KOPT-K1 (cell line): ENCODE data around the gene ADK.

Experiments
- H3K27ac ChIP-seq: fragments of 200-600 bp; sonication (generic); 2 replicates; pipeline ENCODE4 v1.5.1; 2016; ENCODE audit warnings: antibody characterized with exemption, mild to moderate bottlenecking, low read depth, low read length; ENCODE audit not compliant: poor library complexity, severe bottlenecking
- H3K36me3 ChIP-seq: fragments of 200-600 bp; sonication (generic); 2 replicates; pipeline ENCODE4 v1.5.1; 2017; ENCODE audit warnings: antibody characterized with exemption, mild to moderate bottlenecking, low read length, moderate library complexity; ENCODE audit not compliant: insufficient read depth
- H3K9me3 ChIP-seq: fragments of 200-600 bp; sonication (generic); 2 replicates; pipeline ENCODE4 v1.5.1; 2017; ENCODE audit warnings: antibody characterized with exemption, low read length, mild to moderate bottlenecking; ENCODE audit not compliant: insufficient read depth, poor library complexity, severe bottlenecking

The ADK gene

GRCh38 chr10:74383642-74384041 lies 232.6 kb downstream of the ADK start:
- H3K36me3 ChIP-seq = no peaks in the 10 kb centered on the region
- no peak overlapping the region for H3K27ac ChIP-seq
- no peaks in the 10 kb centered on the region for H3K9me3 ChIP-seq

GRCh38 chr10:74384615-74385183 lies 233.7 kb downstream of the ADK start:
- Histone ChIP-seq H3K36me3 (no peaks in the 10 kb centered on the region), H3K27ac (no peak overlapping the region), H3K9me3 (no peaks in the 10 kb centered on the region)

GRCh38 chr10:74388801-74389200 lies 237.8 kb downstream of the ADK start:
- Histone ChIP-seq H3K27ac (no peak overlapping the region), H3K36me3 (peaks cover under 1% of the 10 kb centered on the region; the same call in 1 of the 2 replicates), H3K9me3 (no peaks in the 10 kb centered on the region)

DNA sequence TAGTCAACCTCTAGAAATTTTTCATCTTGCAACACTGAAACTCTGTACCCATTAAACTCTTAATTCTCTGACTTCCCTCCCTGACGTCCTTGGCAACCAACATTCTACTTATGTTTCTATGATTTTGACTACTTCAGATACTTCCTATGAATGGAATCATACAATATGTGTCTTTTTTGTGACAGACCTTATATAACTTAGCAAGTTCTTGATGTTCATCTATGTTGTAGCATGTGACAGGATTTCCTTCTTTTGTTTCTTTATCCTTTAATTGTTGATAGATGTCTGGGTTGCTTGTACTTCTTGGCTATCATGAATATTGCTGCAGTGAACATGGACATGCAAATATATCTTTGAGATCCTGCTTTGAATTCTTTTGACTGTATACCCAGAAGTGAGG lies 240.8 kb downstream of the ADK start:
- peaks cover 24% of the 10 kb centered on the region for H3K36me3 ChIP-seq
- H3K27ac ChIP-seq = no peak overlapping the region
- H3K9me3 ChIP-seq = no peaks in the 10 kb centered on the region

DNA sequence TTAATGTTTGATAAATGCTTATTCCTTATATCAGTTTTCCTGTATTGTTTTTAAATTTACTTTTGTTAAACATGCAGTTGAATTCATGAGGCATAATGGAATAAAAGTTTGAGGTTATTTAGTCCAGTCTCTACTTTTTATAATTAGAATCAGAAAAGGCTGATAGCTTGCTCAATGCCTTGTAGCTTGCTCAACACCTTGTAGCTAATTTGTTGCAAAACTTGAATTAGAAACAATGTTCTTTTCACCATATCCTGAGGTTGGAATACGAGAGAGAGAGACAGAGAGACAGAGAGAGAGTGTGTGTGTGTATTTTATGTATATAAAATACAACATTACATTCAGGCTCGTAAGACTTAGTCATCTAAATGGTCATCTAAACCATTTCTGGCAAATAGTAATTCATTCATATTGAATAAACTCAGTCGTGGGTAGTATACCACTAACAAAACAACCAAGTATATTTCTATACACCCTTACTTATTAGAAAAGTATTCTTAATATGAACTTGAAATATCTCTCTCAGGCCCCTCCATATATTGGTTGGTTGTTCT lies 243.5 kb downstream of the ADK start:
- Histone ChIP-seq H3K9me3 (no peaks in the 10 kb centered on the region), H3K27ac (no peak overlapping the region), H3K36me3 (peaks cover 24% of the 10 kb centered on the region)

DNA sequence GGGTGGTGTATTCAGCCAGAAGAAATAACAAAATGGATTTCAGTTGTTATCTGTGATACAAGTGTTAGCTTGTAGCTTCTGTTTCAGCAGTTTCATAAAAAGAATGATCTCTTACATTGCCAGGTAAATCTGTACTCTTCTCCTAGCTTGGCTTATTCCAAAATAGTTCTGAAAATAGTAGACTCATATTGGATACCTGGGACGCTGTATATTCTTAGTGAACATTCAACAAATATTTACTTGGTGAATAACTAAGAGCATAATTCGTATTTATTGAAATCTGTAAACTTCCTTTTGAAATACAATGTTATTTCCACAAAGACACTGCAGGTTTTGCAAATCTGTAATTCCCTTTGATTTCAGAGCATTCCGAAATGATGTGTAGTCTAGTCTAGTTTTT lies 249.2 kb downstream of the ADK start:
- H3K36me3 ChIP-seq = peaks cover 10% of the 10 kb centered on the region
- H3K27ac ChIP-seq = no peak overlapping the region
- H3K9me3 ChIP-seq = no peaks in the 10 kb centered on the region

DNA sequence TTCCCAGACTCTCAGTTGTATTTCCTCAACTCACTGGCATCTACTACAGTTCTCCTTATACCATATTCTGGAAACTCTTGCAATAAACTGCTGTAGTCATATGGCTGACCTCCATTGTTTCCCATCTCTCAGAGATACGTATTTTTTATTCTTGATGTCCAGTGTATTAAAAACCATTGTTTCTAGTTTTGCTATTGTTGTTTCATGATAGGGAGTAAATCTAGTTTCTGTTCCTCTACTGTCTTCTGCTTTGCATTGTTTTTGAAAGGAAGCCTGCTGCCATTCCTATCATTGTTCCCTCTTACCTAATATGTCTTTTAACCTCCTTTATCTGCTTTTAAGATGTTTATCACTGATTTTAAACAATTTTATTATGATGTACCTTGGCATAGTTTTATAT lies 255.0 kb downstream of the ADK start:
- H3K9me3 ChIP-seq = no peaks in the 10 kb centered on the region
- H3K36me3 ChIP-seq = peaks cover 9% of the 10 kb centered on the region; the same call in 1 of the 2 replicates
- no peak overlapping the region for H3K27ac ChIP-seq

GRCh38 chr10:74415146-74415839 lies 264.3 kb downstream of the ADK start:
- no peak overlapping the region for H3K27ac ChIP-seq
- H3K9me3 ChIP-seq = no peaks in the 10 kb centered on the region
- H3K36me3 ChIP-seq = peaks cover 8% of the 10 kb centered on the region

DNA sequence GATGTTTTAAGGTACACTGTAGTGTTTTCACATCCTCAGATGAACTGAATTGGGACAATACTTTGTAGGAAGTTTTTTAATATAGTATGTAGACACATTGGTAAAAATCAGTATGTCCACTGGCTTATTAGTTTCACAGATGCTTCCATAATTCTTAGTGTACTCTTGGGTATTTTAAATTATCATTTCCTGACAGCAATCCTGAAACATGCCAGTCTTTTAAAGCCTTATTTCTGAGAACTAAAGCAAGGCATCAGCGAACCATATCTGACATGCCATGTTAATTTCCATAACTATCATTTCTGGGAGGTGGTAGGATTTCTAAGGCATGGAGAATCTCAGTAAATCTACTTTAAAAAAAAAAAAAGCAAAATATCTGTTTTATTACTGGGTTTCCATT lies 266.4 kb downstream of the ADK start:
- H3K27ac ChIP-seq = no peak overlapping the region
- peaks cover 1% of the 10 kb centered on the region; the same call in 1 of the 2 replicates for H3K36me3 ChIP-seq
- H3K9me3 ChIP-seq = no peaks in the 10 kb centered on the region

DNA sequence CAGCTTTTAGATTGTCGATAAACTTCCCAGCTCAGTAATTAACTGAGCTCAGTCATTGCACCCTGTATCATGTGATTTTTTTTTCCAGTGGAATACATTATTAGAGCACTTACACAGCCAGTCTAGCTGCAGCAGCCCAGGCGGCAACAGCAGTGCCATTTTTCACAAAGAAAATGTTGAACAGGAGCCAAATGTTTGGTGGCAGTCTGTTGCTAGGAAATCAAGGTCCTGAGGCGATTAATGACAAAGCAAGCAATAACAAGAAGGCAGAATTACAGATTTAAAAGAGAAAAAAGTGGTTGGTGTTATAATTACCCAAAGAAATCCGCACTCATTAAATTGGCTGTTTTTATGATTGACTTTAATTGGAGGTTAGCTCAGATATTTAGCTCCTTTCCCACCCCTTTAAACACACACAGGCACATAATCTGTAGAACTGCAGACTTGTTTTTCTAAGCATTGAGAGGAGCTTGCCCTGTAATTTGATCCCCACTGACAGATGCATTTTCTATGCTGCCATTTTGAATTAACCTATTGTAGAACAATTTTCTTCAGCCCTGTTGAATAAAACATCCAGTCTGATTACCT lies 267.4 kb downstream of the ADK start:
- H3K27ac ChIP-seq = no peak overlapping the region
- H3K9me3 ChIP-seq = peaks cover 3% of the 10 kb centered on the region

GRCh38 chr10:74419491-74419951 lies 268.5 kb downstream of the ADK start:
- H3K36me3 ChIP-seq = no peaks in the 10 kb centered on the region
- peaks cover 7% of the 10 kb centered on the region for H3K9me3 ChIP-seq
- H3K27ac ChIP-seq = no peak overlapping the region

More for the DNA sequence above, 267.4 kb downstream of the ADK start:
- no peaks in the 10 kb centered on the region for H3K36me3 ChIP-seq

DNA sequence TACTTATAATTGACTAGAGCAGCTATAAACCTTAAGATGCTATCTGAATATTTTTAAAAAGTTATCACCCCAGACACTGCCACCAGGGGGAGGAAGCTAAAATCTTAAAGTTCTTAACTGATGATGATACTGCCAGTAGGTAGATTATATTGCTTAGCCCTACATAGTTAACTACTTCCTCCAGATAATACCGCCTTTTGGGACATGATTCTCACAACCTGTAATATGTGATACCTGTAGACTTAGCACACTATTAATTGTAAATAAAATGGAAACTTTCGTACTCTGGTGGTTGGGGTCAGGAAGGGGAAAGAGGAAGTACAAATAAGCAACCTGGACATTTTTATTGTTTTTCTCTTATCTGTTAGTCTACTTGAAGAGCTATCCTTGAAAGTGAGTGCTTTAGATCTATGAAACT lies 268.9 kb downstream of the ADK start:
- Histone ChIP-seq H3K9me3 (peaks cover 7% of the 10 kb centered on the region), H3K27ac (no peak overlapping the region), H3K36me3 (no peaks in the 10 kb centered on the region)

DNA sequence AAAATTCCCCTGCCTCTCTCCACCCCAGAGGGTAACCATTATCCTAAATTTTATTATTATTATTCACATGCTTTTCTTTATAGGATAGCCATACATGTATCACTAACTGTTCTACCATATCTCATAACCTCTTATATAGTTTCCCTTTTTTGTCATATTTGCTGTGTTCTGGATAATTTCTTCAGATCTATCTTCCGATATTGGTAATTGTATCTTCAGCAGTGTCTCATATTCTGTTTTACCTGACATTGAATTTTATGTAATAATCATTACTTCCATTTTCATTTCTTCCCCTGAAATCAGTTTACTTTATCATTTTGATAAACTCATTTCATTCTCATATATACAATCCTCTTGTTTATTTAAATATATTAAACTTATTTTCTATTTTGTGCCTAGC lies 273.5 kb downstream of the ADK start:
- peaks cover 7% of the 10 kb centered on the region for H3K9me3 ChIP-seq
- no peaks in the 10 kb centered on the region for H3K36me3 ChIP-seq
- H3K27ac ChIP-seq = no peak overlapping the region

DNA sequence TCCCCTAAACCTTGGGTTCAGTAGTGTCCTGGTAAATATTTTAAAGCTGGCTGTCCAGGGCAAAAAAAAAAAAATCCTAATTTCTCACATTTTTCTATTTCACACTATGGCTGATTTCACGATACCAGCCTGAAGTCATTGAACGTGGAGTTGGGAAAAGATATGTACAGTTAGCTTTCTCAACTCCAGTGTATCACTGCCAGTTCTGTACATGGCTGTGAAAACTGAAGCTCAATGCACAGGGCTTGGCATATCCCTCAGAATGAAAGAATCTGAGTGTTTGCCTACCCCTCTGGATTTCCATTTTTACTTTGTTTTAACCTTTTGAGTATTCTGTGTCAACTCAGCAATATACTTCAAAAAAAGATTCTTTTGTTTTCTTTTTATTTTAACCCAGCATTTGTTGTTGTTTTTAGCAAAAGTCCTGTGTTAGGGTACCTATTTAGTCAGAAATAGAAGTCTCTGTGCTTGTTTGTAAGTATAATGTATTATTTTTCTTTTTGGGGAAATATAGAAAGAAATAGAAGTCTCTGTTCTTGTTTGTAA lies 274.5 kb downstream of the ADK start:
- peaks cover 7% of the 10 kb centered on the region for H3K9me3 ChIP-seq

DNA sequence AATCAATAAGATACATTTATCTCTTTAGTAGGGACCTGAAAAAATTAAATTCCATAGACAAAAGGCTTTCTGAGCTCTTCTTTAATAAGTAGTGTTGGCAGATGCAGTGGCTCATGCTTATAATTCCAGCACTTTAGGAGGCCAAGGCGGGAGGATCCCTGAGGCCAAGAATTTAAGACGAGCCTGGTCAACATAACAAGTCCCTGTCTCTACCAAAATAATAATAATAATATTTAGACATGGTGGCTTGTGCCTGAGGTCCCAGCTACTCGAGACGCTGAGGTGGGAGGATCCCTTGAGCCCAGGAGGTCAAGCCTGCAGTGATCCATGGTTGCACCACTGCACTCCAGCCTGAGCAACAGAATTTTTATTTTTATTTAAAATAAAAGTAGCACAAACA lies 280.8 kb downstream of the ADK start:
- Histone ChIP-seq H3K27ac (no peak overlapping the region), H3K9me3 (no peaks in the 10 kb centered on the region)

More for the DNA sequence above, 274.5 kb downstream of the ADK start:
- no peak overlapping the region for H3K27ac ChIP-seq
- H3K36me3 ChIP-seq = no peaks in the 10 kb centered on the region

More for the DNA sequence above, 280.8 kb downstream of the ADK start:
- no peaks in the 10 kb centered on the region for H3K36me3 ChIP-seq
